SH-SY5Y (cell line): ENCODE data around the gene SHF.

ENCODE experiments used
- GATA2 ChIP-seq: IDR thresholded peaks from 2 replicates; pipeline ENCODE4 v1.6.1; 2011; ENCODE audit warnings: mild to moderate bottlenecking, low read depth, low read length
- GATA3 ChIP-seq: IDR thresholded peaks from 2 replicates; pipeline ENCODE4 v1.6.1; 2011; ENCODE audit warnings: low read depth, mild to moderate bottlenecking, low read length, moderate library complexity

The SHF gene

GRCh38 chr15:45182996-45183395 is 4.8 kb downstream of the SHF start:
- TF ChIP-seq GATA2: no peak
- TF ChIP-seq GATA3: no peak

- no peak for TF ChIP-seq GATA2
- no peak for TF ChIP-seq GATA3
Measured at GRCh38 chr15:45181491-45182285, 6.1 kb downstream of the SHF start.

GRCh38 chr15:45180648-45181436 is 6.9 kb downstream of the SHF start:
- TF ChIP-seq GATA3: no peak
- TF ChIP-seq GATA2: no peak

- TF ChIP-seq GATA2 (no peak), GATA3 (no peak)
Measured at GRCh38 chr15:45180201-45180600, 7.6 kb downstream of the SHF start.

GRCh38 chr15:45179221-45179985 is 8.4 kb downstream of the SHF start:
- no peak for TF ChIP-seq GATA2
- TF ChIP-seq GATA3: no peak

GRCh38 chr15:45177285-45177684 is 10.5 kb downstream of the SHF start:
- TF ChIP-seq GATA3: no peak
- no peak for TF ChIP-seq GATA2

- TF ChIP-seq GATA3 (no peak), GATA2 (no peak)
Measured at GRCh38 chr15:45174577-45174976, 13.2 kb downstream of the SHF start.

- TF ChIP-seq GATA2: no peak
Measured at GRCh38 chr15:45174069-45174468, 13.7 kb downstream of the SHF start.

GRCh38 chr15:45171912-45172311 is 15.9 kb downstream of the SHF start:
- TF ChIP-seq GATA2: no peak
- no peak for TF ChIP-seq GATA3

- no peak for TF ChIP-seq GATA3
- no peak for TF ChIP-seq GATA2
Measured at GRCh38 chr15:45169608-45170480, 17.9 kb downstream of the SHF start.

- TF ChIP-seq GATA2 (no peak; the same call in 1 of the 2 replicates), GATA3 (no peak)
Measured at GRCh38 chr15:45168751-45169551, 18.8 kb downstream of the SHF start.

GRCh38 chr15:45168286-45168685 is 19.5 kb downstream of the SHF start:
- TF ChIP-seq GATA2 (no peak), GATA3 (no peak)
